GM19372 (cell line): ENCODE measurements around the gene LINC01488.

ENCODE experiments used
- ATAC-seq: cut with Tn5 transposase; IDR thresholded peaks from one replicate; pipeline ENCODE4 v1.9.1; 2021; ENCODE audit warnings: mild to moderate bottlenecking, low read depth, moderate library complexity; ENCODE audit not compliant: unreplicated experiment

LINC01488 gene

GRCh38 chr11:69521457-69521856, 40.0 kb downstream of the LINC01488 start:
- no peak for ATAC-seq

DNA sequence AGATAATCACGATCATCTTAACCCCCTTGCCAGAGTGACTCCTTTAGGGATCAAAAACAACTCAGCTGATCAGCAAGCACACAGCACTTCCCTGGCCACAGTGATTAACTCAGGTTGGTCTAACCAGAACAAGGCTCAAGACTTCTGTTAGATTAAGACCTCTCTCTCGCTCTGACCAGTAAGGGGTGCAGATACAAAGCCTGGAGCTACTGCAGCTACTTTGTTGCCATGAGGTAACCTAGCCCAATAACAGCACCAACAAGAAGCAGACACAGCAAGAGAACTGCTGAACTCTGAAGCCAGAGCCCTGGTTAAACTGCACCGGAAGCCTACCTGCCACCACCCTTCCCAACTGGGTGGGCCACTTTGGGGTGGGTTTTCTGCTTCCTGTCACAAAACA, 42.0 kb downstream of the LINC01488 start:
- no peak for ATAC-seq

- no peak for ATAC-seq
Observed at GRCh38 chr11:69524291-69524882, 42.9 kb downstream of the LINC01488 start.

- ATAC-seq = no peak
Observed at GRCh38 chr11:69524991-69525411, 43.5 kb downstream of the LINC01488 start.

- ATAC-seq = no peak
Observed at GRCh38 chr11:69525516-69526452, 44.3 kb downstream of the LINC01488 start.

DNA sequence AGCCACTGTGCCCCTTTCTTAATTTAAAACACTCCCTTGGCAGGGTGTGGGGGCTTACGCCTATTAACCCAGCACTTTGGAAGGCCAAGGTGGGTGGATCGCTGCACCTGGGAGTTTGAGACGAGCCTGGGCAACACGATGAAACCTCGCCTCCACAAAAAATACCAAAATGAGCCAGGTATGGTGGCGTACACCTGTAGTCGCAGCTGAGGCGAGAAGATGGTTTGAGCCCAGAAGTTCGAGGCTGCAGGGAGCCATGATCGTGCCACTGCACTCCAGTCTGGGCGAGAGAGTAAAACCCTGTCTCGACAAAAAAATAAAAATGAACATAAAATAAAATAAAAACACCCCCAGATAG, 45.0 kb downstream of the LINC01488 start:
- no peak for ATAC-seq

DNA sequence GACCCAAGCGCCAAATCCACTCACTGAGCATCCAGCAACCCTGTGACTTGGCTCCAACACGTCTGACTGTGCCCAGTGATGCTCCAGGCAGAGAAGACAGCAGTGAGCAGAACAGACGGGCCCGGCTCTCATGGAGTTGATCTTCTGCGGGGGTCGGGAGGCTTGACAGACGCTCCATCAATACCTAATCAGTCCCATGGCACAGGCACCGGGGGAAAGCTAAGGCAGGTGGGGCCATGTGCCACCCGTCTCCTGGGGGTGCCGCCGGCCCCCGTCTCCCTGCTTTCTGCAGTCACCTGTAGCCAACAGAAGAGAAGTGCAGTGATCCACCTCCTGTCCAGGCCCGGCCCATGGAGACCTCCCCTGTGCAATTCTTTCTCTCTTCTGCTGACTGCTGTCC, 47.5 kb downstream of the LINC01488 start:
- ATAC-seq = no peak

DNA sequence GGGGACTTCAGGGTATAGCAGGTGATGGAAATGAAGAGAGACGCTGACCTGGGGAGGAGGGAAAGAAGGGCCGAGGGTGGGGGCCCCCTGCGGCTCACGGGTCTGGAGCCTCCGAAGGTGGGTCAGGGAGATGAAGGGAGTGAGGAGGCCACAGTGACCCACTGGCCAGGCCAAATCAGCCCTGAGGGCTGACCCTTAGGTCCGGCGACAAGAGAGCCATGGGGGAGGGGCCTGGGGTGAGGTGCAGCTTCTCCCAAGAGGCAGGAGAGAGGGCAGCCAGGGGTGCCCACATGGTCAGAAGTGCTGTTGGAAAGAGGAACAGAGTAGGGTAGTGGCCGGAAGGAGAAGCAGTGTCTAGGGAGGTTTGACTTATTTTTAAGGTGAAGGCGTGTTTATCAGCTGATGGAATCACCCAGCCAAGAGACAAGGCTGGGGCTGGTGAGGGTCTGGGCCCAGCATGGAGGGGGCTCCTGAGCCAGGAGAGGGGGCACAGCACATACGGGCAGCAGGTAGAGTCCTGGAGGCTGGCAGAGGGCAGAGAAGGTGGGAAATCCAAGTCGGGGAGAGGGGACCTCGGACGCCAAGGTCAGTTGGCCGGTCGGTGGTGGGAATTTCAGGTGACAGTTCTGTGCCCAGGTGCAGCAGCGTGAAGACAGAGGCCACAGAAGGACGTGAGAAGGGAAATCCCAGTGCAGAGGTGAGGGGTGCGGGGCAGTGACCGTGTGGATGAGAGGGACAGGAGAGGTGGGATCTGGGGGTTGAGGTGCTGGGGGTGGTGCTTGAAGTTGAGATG, 49.0 kb downstream of the LINC01488 start:
- no peak for ATAC-seq

- no peak for ATAC-seq
Observed at GRCh38 chr11:69531071-69531716, 49.7 kb downstream of the LINC01488 start.

DNA sequence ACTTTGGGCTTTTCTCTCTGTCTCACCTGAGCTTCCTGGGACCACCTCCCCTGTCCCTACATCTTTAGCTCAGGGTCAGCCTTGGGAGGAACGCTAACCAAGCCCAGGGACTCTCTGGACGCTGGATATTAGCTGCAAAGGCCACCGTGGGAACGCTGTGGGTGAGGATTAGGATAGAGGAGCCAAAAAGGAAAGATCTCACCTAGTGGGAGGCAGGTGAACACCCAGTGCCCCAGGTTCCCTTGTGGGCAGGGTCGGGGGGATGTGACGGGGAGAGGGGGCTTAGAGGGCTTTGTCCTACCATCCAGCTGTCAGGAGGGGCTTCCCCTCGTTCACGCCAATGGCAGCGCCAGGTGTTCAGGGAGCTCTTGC, 50.2 kb downstream of the LINC01488 start:
- no peak for ATAC-seq

DNA sequence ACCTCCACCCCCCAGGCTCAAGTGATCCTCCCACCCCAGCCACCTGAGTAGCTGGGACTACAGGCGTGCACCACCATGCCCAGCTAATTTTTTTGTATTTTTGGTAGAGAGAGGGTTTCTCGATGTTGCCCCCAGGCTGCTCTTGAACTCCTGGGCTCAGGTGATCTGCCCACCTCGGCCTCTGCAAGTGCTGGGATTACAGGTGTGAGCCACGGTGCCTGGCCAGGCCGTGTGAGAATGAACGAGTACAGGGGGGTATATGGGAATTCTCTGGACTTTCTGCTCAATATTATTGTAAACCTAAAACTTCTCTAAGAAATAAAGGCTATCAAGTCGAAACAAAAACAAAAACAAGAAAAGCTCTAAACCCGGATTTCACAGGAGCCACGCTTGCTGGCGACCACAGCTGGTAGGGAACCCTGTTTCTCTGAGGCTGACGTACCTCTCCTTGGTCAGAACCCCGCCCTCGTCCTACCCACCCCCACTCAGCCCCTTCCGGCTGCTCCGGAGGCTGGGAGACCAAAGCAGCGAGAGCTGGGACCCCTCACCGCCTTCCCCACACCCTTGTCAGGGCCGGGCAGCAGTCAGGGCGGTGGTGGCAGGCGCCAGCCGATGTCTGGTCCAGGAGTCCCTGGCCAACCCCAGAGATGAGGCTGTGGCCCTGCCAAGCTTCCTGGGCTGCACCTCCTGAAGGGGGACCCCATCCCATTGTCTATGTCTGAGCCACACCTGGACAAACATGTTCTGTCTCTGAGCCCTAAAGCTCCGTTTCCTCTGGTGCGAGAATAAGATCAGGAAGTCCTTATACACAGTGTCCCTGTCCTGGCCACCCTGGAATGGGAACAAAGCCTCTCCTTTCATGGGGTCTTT, 52.1 kb downstream of the LINC01488 start:
- ATAC-seq = no peak

GRCh38 chr11:69534166-69534530, 52.7 kb downstream of the LINC01488 start:
- no peak for ATAC-seq

GRCh38 chr11:69535908-69536307, 54.4 kb downstream of the LINC01488 start:
- no peak for ATAC-seq

DNA sequence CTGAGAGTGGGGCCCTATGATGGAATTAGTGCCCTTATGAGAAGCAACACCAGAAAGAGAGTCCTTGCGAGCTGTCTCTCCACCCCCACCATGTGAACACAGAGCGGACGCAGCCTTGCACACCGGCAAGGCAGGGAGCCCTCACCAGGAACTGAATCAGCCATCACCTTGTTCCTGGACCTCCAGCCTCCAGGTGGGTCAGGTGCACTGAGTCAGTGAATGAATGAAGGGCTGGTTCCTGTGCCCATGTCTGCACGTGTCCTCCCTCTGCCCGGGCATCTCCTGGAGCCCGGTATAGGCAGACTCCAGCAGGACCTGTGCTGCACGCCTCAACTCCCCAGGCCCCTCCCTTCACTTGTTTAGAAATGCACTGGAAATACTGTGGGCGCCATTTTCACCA, 54.9 kb downstream of the LINC01488 start:
- no peak for ATAC-seq

GRCh38 chr11:69537126-69537525, 55.7 kb downstream of the LINC01488 start:
- no peak for ATAC-seq

- ATAC-seq = no peak
Observed at GRCh38 chr11:69537855-69538640, 56.6 kb downstream of the LINC01488 start.

DNA sequence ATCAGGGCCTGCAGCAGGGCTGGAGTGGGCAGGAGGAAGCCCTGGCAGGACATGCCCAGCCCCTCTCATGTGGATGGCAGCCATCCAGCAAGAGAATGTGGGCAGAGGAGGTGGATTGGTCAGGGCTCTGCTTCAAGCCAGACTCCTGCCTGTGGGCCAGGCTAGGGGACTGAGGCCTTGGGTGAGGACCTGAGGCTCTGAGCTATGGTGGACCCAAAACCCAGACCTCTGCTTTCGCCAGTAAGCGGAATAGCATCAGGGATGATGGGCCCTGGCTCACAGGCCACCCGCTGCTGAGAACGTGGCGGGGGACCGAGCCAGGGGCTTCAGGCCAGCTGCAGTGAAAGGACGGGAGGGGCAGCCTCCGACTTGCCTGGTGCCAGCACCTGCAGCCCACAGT, 57.4 kb downstream of the LINC01488 start:
- no peak for ATAC-seq

GRCh38 chr11:69539416-69540117, 58.1 kb downstream of the LINC01488 start:
- ATAC-seq = no peak
